ENCODE results near the gene NR5A2.

NR5A2 gene

GRCh38 chr1:200035956-200036618 is 8.6 kb downstream of the NR5A2 start:
- no peak for DNase-seq (ENCODE audit: low read depth, low spot score)

- no peak for DNase-seq (ENCODE audit: low read depth, low spot score)
These were observed 9.2 kb downstream of the NR5A2 start for GRCh38 chr1:200036619-200037270.

GRCh38 chr1:200037501-200037900 is 10.0 kb downstream of the NR5A2 start:
- no peak for DNase-seq (ENCODE audit: low read depth, low spot score)

DNA sequence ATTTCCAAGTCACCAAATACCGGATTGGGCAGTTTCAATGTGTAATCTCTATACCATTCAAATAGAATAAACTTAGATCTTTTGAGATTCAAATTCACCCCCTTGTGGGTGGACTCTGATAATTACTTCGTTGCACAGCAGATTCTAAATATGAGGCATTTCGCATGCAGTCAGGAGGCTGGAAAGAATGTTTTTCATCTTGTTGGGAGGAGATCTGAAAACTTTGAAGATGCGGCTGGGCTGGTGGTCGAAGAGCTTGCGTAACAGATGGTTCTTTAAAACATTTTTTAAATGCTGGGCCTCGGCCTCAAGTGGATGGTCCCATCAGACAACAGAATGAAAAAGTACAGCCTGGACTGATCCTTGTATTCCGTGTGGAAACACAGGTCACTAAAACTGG is 10.4 kb downstream of the NR5A2 start:
- DNase-seq (ENCODE audit: low read depth, low spot score), result no peak

- no peak for DNase-seq (ENCODE audit: low read depth, low spot score)
These were observed 10.9 kb downstream of the NR5A2 start for GRCh38 chr1:200038325-200038980.

DNA sequence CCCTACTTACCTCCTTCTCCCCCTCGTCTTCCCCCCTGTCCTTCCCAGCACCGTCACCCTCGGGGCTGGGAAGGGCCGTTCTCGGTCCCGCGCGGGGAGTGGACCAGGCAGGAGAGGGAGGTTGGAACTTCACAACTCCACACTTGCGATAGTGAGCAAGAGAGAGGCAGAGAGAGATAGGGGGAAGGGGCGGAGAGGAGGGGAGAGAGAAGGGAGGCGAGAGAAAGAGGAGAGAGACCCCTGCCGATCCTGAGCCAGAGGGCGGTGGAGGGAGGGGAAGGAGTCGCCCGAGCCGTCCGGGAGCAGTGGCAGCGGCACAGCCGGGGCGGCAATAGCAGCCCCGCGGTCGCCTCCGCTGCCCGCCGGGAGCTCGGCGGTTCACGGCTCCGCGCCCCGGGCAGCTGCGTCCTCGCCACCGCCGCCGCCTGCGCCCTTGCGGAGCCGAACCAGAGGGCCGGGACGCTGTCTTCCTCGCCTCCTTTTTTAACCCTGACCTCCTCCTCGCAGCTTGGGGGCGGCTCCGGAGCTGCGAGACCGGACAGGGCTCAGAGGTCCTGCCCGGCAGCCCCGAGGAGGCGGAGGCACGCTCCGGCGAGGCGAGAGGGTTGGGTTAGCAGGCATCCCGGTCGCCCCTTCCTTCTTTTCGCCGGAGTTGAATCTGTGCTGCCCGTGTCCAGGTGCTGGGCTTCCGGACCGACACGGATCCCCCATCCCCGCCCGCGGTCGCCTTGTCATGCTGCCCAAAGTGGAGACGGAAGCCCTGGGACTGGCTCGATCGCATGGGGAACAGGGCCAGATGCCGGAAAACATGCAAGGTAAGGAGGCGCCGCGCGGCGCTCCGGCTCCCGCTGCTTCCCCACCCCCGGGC is 11.7 kb downstream of the NR5A2 start:
- DNase-seq (ENCODE audit: low read depth, low spot score), result no peak

- no peak for DNase-seq (ENCODE audit: low read depth, low spot score)
These were observed 12.5 kb downstream of the NR5A2 start for GRCh38 chr1:200039849-200040474.

DNA sequence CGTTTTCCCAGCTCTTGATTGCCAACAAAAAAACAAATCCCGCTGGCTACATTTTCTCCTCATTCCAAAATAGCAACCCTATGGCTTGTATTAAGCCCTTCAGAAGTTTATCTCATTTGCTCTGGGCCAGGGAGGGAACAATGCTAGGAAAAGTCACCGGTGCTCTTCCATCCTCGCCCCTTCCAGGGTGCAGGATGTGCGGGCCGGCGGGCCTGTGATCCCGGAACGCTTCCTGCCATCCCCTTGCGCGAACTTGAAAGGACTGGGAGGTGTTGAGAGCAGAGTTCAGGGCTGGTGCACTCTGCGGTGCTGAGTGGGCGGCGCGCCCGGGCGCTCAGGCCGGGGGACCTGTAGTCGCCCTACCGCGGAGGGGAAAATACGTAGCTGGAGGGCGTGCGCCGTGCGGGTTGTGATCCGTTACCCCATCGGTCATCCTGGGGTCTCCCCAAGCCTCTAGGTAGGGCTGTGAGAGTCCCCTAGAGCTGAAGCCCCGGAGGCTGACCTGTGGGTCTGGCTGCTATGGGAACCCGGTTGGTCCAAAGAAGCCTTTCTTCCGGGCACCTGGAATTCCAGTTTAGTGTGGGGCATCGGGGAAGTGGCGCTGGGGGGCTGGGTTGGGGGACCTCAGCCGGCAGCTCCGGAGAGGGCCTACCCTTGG is 13.1 kb downstream of the NR5A2 start:
- no peak for DNase-seq (ENCODE audit: low read depth, low spot score)

- no peak for DNase-seq (ENCODE audit: low read depth, low spot score)
These were observed 14.0 kb downstream of the NR5A2 start for GRCh38 chr1:200041337-200042118.

GRCh38 chr1:200042119-200042551 is 14.6 kb downstream of the NR5A2 start:
- DNase-seq (ENCODE audit: low read depth, low spot score), result no peak

GRCh38 chr1:200042552-200043335 is 15.2 kb downstream of the NR5A2 start:
- DNase-seq (ENCODE audit: low read depth, low spot score), result no peak

- DNase-seq (ENCODE audit: low read depth, low spot score), result no peak
These were observed 15.8 kb downstream of the NR5A2 start for GRCh38 chr1:200043336-200043668.

DNA sequence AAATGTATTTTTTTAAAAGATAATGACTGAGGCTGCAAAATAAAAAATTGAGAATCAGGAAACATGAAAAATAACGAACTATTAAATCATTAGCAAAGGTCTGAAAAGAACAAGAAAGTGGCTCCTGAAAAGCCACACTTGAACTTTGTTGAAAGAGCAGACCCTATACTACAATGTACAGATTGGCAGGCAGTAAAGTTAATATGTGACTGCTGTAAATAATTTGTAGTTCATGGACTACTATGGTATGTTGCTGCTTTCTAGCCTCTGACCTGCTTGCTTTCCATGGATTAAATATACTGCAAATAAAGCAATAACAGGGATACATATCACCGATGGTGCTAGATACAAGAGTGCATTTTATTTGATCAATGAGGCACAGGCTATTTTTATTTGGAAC is 18.6 kb downstream of the NR5A2 start:
- no peak for DNase-seq (ENCODE audit: low read depth, low spot score)

GRCh38 chr1:200048244-200048643 is 20.7 kb downstream of the NR5A2 start:
- no peak for DNase-seq (ENCODE audit: low read depth, low spot score)

- DNase-seq (ENCODE audit: low read depth, low spot score), result no peak
These were observed 22.3 kb downstream of the NR5A2 start for GRCh38 chr1:200049810-200050209.

DNA sequence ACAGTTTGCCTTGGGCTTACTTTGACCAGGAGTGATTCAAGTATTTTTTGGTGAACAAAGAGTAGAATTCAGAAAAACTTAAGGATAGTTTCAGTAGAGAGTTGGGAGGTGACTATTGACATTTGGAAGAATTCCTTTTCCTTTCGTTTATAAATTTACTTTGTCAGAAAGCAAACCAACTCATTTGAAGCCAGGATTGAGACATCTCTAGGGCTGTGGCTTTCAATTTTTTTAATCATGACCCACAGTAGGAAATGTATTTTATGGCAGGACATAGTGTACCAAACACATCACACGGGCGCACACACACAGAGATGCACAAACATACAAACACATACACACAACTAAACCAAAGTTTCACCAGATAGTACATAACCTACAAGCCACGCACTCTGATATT is 24.1 kb downstream of the NR5A2 start:
- no peak for DNase-seq (ENCODE audit: low read depth, low spot score)

DNA sequence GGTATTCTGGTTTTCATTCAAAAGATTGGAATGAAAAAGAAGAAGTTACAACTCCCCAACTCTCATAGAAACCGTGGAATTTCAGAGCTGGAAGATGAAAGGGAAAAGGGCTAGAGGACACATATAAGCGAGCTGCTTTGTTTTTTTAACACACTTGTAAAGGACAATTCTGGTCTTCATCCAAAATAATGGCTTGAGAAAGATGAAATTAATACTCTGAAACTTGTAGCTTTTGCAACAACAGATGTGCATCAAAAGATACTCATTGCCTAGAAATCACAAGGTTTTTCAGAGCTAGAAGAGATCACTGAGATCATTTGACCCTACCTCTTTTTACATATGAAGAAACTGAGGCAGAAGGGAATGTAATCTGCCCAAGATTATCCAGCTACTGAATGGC is 25.6 kb downstream of the NR5A2 start:
- DNase-seq (ENCODE audit: low read depth, low spot score), result no peak

DNA sequence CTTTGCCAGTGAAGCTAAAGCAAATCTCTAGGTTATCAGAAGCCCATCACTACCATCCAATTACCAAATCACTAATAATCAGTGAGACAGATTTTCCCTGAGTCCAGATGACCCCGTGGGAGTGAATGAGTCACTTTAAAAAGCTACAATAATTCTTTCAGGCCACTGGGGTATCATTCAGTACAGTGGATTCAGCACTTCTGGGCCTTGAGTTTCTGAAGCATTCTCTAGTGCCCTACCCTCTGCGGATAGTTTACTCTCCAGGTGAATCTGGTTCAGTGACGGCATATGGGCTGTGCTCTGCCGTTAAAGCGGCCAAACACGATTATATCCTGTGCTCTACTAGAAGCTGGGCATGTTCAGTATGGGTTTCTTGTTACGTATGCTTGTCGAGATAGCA is 26.1 kb downstream of the NR5A2 start:
- DNase-seq (ENCODE audit: low read depth, low spot score), result no peak

GRCh38 chr1:200058341-200058740 is 30.8 kb downstream of the NR5A2 start:
- no peak for DNase-seq (ENCODE audit: low read depth, low spot score)

GRCh38 chr1:200062143-200062542 is 34.6 kb downstream of the NR5A2 start:
- DNase-seq (ENCODE audit: low read depth, low spot score), result no peak
